Caki2 (cell line): Measurements from ENCODE around the gene YTHDC1. TPM values are rescaled to one million over a fixed set of nuclear protein-coding genes. Genes with fewer than 3 reads are reported as not detected.
A peak's percentile ranks its signal among the peaks of the same experiment; 100 is the strongest.
"Not testable (repeated sequence)": the region's sequence is repeated elsewhere in the genome, so short reads cannot be mapped to it uniquely, and the experiment has no call there.

ENCODE experiments used
- DNase-seq: peaks from one replicate; pipeline ENCODE4 v3.0.0-alpha.2; 2015; ENCODE audit warnings: low read depth
- in situ Hi-C: cut with HindIII; loops from 2 replicates; pipeline ENCODE4 v1.10.0; 2016; ENCODE audit warnings: low sequenced_read_pairs, low pct_unique_long_range_greater_than_20kb, mixed read lengths
- total RNA-seq: library from RNA; depleted of rRNA; stranded (reverse); fragments of >200 nt; shearing (Covaris generic); gene quantifications from 2 replicates; pipeline ENCODE4 v1.2.3, GENCODE V29; 2014; ENCODE audit warnings: low replicate concordance; rRNA removed

YTHDC1 gene
- 8.2 and 9.7 TPM in 2 replicates for total RNA-seq

DNA sequence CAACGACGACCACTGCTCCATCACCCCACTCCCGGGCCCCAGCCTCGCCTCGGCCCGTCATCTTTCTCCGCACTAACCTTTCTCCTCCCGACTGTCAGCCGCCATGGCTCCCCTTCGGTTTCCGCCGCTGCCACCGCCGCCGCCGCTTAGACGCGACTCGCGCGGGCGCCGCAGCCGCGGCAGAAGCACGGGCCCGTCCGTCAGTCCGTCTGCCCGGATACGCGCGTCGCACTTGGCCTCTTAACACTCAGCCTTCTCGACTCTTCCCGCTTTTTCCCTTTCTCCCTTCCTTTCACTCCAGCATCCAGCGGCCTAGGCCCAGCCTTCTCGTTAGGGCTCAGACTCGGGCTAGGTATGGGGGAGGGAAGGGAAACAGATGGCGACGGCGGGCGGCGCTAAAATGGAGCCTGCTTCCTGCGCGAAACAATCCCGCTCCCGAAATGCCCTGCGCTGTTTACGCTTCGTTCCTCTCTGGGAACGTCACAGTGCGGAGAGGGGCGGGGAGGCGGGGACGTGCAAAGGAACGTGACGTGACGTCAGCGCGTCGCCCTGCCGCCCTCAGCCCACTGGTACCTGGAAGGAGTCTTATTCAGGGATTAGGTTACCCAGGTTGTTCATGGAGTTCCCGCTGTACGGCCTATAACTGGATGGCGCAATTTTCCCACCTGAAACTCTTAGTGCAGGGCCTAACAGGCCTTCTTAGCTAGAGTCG lies at the start of gene YTHDC1:
Gene YTHDC1 (minus strand): TSS at position 442 of the 712 bp plus-strand sequence. CDS start 337 bp downstream, at position 105.
- in situ Hi-C loops, result no loop called here
- peak; percentile 96 for DNase-seq

DNA sequence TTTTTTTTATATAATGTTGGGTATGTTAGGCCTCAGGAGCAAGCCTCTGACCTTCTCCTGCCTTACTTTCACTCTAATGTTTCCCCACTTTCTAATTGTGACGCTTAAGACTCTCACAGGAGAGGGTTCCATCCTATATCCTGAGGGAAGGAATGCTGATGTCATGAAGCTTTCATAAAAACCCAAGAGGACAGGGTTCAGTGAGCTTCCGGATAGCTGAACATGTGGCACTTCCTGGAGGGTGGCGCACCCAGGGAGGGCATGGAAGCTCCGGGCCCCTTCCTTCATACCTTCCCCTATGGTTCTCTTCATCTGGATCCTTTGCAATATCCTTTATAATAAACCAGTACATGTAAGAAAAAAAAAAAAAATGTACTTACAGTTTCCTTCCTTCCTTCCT lies 49.4 kb upstream of the YTHDC1 start:
- no peak for DNase-seq
- in situ Hi-C loops, result no loop called here

DNA sequence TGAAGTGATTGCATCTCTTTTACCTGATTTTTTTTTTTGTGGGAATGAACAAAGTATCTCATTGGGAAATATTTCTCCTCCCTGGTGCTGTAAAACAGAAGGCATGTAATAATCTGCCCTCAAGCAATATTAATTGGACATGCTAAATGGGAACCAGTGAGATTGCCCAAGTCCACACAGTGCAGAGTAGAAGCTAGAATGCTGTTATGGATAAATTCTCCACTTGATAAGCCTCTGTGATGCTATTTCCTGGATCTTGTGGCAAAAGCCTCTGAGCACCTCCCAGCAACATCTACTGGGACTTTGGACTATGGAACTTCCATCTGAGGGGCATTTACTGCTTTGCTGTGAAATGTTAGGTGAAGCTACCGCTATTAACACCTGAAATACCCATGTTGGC lies 46.9 kb upstream of the YTHDC1 start:
- in situ Hi-C loops, result no loop called here
- DNase-seq, result no peak

DNA sequence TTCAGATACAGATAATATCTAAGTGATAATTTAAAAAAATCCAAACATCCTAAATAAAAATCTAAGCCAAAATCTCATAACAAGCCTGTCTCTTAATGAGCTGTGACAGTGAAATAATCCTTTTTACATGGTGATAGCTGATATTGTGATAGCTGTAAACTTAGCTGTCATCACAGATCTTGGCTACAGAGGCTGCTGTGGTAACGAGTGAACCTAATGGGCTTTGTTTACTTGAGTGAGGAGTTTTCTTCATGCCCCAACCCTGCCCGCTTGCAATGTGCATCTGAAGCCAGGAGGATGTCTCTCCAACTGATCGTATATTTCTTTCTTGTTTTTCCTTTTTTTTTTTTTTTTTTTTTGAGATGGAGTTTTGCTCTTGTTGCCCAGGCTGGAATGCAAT lies 41.5 kb upstream of the YTHDC1 start:
- in situ Hi-C loops, result no loop called here
- DNase-seq, result no peak

DNA sequence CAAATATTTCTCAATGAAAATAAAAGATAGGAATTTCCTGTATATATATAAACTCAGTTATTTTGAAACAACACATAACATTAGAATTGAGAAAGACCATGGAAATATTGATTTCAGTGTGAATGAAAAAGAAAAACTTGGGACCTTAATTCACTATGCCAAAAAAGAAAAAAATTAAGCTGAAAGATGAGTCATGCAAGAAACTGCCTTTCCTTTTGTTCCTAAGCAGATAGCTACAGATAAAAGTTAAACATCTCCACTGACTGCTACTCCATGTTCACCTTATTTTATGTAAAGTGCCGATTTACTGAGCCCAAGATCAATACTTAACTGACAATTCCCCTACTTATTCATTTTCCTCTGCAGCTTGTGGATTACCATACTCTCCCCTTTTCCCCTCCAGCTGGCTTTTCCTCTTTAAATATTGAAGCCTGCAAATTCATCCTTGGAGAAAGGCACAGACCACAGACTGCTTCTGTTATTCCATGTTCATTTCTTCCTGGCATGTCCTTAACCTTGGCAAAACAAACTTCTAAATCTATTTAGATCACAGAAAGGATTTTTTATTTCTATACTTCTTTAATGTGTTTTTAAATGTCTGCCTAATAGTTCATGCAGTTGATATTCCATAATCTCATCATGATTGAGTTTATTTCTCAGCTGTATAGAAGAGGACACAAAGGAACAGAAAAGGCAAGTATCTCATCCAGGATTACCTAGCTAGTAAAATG lies 40.5 kb upstream of the YTHDC1 start:
- DNase-seq, result no peak
- in situ Hi-C loops, result no loop called here

DNA sequence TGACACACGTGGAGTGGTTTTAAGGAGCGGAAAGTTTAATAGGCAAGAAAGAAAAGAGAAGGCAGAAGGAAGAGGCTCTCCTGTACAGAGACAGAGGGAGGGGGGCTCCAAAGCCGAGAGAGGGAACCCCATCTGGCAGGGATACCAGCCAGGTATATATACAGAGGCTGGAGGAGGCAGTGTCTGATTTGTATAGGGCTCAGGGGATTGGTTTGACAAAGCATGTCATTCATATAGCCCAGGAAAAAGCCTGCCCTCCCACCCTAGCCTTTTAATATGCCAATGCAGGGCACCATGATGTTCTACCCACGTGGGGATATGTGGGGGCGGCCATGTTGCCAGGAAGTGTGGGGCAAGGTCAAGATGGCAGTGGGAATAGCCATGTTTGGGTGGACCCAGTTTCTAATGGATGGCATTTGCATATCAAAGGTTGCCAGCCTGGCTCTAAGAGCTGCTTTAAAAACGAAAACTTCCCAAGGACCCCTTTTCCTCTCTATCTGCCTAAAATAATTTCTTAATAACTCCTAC lies 39.6 kb upstream of the YTHDC1 start:
- in situ Hi-C loops, DNase-seq: not testable (repeated sequence)

DNA sequence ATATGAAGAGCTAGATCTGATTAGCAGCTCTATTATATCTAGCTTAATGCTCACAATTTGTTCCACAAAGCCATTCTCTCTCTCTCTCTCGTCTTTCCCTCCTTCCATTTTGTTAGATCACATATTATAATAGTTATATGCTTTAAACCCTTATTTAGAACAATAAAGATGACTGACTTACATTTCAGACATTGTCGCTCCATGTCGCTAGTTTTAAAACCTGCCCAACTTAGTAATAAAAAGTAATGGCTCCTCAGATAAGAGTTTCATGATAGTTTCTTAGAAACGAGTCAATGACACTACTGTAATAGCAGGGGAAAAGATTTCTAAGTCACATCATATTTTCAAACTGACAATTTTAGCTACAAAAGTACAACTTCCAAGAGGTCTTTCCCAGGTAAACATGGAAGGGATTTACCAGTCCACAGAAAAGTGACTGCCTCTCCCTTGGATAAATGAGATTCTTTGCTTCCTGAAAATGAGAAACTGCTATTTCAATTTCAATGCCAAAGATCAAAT lies 38.5 kb upstream of the YTHDC1 start:
- in situ Hi-C loops, result no loop called here
- DNase-seq, result no peak

DNA sequence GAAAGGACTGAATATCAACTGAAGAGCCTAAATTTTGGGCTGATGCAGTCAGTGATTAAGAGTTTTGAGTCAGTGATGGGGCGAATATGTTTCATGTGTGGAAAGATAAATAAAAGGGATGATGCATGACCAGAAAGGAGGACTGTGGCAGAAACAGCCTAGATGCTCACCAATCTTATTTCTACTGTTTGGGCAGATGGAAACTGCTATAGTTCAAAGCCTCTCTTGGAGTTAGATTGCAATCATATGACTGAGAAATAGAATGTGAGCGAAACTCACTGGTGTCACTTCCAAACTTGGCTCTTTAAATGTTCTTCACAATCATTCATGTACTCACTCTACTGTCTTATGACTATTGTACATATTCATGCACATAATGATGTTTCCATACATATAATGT lies 35.4 kb upstream of the YTHDC1 start:
- in situ Hi-C loops, result no loop called here
- no peak for DNase-seq

DNA sequence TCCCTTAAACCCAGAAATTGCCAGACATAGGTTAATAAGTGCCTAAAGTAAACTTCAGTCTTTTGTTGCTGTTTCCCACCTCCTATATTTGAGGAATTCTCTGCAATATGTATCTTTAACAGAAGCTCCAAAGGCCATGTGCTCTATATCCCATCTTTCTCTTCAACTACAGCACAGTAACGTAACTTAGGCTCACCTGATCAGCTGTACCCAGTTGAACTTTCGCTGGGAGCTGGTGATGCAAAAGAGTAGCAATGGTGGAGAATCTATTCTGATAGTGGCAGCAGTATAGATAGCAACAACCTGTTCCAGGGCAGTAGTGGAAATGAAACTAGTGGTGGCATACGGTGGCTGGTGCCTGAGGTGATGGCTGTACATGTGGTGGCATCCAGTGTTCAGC lies 33.2 kb upstream of the YTHDC1 start:
- no peak for DNase-seq
- in situ Hi-C loops, result no loop called here

DNA sequence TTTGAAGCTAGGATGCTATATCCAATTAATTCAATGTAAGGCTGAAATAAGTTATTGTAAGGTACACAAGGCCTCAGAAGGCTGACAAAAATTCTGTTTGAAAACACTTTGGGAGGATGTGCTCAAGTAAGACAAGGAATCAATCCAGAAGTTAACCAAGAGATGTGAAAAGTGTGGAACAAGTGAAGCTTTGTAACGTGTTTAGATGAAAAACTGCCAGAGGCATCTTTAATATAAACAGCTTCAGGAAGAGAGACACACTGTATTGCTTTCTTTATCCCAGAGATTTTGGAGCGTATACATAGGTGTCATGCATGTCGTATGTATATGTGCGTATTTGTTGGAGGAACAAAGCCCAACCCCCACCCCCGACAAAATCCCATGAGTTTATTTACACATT lies 28.3 kb upstream of the YTHDC1 start:
- in situ Hi-C loops, result no loop called here
- no peak for DNase-seq

DNA sequence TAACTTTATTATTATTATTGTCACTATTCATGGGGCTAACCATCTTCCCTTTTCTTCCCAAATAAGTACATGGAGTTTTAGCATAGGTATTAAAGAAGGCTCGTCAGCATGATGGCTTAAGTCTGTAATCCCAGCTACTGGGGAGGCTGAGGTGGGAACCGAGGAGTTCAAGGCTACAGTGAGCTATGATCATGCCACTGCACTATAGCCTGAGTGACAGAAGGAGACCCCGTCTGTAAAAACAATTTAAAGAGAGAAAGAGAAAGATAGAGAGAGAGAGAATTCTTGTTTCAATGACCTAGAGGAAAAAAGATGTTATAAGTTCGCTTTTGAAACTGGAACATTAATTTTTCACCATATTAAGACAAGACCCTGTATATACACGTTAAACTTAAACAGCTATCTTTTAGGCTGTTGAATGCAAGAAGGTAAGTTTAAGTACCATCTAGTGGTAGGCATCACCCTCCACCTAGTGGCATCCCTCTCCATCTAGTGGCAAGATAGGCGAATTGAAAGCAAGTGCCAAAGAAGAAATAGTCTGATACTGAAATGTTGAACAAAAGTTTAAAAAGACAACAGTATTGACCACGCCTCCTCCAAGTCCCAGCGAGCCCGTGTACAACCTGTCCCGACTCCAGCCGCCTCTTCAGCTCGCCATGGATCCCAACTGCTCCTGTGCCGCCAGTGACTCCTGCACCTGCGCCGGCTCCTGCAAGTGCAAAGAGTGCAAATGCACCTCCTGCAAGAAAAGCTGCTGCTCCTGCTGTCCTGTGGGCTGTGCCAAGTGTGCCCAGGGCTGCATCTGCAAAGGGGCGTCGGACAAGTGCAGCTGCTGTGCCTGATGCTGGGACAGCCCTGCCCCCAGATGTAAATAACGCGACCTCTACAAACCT lies 26.0 kb upstream of the YTHDC1 start:
- DNase-seq, result peak; percentile 78
- in situ Hi-C loops, result no loop called here

DNA sequence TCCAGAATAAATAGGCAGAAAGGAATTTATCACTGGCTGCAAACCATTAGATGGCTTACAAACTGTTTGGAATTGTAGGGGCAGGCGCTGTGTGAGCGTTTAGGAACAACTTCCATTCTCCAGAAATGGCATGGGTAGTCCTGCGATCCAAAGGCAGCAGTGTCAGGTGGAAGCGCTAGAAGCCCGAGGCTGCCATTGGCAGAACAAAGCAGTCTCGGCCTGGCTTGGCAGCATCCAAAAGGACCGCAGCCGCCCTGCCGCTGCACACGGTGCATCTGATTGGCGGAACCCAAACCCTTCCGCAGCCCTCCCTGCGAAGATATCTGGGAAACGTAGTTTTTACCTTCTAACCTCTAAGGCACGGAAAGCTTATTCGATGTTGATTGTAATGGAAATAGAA lies 23.6 kb upstream of the YTHDC1 start:
- in situ Hi-C loops, result no loop called here
- DNase-seq, result no peak

DNA sequence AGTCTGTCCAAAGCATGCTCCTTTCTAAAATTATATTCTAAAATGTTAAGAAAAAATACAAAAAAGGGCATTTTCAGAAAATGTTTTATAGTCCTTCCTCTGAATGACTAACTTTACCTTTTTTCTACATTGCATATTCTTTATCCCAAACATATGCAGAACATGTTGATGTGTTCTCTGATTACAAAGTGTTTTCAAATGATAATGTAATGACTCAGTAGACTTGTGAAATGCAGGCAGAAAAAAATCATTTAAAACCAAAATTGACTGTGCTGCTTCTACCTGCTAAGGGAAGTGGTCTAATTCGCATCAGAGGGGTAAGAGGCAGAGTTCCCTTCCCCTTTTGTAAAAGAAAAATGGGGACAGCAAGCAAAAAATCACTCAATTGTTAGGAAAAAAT lies 22.7 kb upstream of the YTHDC1 start:
- in situ Hi-C loops, result no loop called here
- no peak for DNase-seq

DNA sequence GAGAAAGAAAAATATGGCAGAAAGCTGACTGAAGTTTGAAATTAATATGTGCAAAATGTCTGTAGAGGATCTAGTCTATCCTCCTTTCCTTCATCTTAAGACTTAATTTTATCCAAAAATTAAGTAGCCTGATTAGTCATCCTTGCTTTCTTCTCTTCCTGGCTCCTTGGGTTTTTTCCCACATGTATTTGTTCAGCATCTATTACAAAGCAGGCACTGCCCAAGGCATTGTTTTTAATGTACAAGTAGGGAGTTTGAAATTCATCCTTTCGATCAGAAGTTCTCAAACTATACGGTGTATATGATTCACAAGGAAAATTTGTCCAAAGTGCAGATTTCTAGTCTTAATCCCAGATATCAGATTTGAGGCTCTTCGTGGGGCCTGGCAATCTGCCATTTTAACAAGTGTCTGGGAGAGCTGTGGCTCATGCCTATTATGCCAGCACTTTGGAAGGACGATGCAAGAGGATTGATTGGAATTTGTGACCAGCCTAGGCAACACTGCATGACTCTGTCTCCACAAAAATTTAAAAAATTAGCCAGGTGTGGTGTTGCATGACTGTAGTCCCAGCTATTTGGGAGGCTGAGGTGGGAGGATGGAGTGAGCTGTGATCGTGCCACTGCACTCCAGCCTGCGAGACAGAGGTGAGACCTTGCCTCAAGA lies 19.4 kb upstream of the YTHDC1 start:
- DNase-seq, result peak; percentile 84
- in situ Hi-C loops, result no loop called here

DNA sequence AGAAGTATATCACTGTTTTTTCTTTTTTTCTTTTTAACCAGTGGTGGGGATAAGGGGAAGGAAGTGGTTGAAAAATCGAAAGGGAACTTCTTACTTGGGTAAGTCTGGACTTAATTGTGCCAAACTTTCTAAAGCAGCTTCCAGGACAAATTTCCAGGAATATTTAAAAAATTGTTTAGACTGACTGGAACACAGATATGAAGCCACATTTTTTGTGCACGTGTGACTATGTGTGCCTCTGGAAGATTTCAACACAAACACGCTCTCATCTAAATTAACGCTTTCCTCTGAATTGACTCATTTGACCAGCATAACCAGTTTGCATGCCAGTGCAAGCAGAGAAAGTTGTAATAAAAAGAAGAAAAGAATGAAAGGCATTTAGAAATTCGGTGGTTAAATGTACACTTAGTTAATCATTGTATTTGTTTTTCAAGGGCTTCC lies 18.8 kb upstream of the YTHDC1 start:
- peak; percentile 72 for DNase-seq
- in situ Hi-C loops, result no loop called here

DNA sequence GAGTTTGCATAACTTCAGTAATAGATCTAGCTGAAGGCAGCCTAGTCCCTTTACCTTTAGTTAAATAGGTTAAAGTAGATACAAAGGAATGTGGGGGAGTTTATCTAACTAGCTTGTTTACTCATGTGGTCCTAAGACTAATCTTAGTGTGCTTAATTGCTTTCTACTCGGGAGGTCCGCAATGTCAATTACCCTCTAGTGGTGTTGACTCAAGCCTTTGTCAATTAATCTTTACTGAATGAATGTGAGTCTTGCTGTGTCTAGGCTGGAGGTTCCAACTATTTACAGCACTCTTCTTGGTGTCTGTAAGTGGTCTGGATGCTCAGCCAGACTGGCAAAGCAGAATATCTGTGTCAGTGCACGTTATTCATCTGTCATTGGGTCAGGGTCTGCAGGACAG lies 17.9 kb upstream of the YTHDC1 start:
- in situ Hi-C loops, result no loop called here
- peak; percentile 10 for DNase-seq

DNA sequence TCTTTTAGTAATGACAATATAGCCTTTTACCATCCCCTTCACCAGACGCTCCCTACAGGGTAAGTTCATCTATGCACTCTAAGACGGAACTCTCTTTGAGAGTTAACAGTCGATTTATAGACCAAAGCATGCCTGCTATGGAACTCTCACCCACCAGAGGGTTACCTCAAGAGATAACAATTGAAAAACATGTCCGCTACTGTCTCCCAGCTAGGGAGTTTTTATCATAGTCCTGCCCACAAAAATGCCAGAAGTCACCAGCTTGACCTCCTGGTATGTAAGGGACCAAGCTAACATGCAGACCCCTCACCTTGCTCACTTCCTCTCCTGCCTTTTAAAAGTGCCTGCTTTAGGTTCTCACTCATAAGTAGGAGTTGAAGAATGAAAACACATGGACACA lies 16.7 kb upstream of the YTHDC1 start:
- DNase-seq, result no peak
- in situ Hi-C loops, result no loop called here

DNA sequence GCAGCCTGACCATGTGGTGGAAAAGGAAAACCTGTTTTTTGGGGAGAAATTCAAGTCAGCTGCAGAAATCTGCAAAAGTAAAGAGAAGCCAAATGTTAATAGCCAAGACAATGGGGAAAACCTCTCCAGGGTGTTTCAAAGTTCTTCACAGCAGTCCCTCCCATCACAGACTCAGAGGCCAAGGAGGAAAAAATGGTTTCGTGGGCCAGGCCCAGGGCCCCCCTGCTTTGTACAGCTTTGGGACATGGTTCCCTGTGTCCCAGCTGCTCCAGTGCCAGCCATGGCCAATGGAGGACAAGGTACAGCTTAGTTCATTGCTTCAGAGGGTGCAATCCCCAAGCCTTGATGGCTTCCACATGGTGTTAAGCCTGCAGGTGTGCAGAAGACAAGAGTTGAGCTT lies 15.2 kb upstream of the YTHDC1 start:
- in situ Hi-C loops, result no loop called here
- DNase-seq, result no peak
